ENCODE measurements around the gene RBM33.
A peak's percentile ranks its signal among the peaks of the same experiment; 100 is the strongest.
"Not testable (repeated sequence)": the region's sequence is repeated elsewhere in the genome, so short reads cannot be mapped to it uniquely, and the experiment has no call there.

Gene RBM33

DNA sequence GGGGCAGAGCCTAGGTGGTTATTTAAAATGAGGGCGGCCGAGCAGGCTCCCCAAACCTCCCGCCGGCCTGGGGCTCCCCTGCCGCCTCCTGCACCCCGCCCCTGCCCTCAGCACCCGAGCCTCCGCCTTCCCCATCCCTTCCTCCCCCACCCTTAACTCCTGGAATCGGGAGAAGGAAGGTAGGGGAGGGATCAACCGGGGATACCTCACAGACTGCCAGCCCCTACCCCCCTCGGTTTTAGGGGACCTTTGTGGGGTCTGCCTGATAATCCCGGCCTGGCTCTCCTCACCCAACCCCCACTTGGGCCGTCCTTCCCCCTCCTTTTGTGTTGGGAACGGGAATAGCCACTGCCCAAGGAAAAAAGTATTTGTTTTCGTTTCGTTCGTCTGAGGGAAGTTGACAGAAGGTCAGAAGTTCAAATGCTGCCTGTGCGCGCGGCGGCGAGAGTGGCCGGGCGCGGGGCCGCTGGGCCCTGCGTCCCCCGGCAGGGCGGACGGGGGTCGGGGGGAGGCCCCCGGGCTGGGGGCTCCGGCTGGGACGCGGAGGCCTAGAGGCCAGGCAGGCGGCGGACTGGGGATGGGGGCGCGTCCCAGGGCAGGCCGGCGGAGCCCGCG, 165.0 kb downstream of the RBM33 start:
- DNase-seq (ENCODE audit: low spot score), result no peak

DNA sequence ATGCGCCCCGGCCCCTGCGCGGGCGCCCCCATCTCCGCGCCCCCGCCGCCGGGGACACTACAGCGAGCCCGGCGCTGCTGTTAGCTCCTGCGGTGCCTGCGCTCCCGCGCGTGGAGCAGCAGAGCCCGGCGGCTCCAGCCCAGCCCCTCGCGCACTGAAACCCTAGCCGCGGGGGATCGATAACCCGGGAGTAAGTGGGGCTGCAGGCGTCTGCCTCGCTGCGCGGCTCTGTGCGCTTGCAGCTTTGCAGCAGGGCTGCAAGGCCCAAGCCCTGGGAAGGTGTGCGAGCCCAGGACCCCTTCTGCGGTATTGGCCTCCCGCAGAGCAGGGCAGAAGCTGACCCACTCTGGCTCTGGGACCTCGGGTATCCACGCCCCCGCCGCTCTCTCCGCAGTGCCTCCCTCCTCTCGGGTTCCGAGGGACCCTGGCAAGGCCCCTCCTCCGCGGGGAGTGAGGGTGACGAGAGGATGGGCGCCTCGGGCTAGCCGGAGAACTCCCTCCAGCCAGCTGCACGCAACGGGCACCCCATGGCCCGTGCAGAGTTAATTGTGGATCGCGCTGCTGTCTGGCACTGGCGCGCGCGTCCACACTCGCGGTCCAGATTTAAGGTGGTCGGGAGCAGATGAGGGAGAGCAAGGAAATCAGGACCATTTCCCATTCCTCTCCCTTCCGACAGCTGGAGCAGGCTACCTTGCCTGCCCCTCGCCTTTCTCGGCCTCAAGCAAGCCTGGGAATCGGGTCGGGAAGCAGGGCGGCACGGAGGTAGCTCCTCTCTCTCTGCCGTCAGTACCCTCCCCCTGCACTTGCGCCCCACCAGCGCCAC, 165.7 kb downstream of the RBM33 start:
- DNase-seq (ENCODE audit: low spot score), result no peak

DNA sequence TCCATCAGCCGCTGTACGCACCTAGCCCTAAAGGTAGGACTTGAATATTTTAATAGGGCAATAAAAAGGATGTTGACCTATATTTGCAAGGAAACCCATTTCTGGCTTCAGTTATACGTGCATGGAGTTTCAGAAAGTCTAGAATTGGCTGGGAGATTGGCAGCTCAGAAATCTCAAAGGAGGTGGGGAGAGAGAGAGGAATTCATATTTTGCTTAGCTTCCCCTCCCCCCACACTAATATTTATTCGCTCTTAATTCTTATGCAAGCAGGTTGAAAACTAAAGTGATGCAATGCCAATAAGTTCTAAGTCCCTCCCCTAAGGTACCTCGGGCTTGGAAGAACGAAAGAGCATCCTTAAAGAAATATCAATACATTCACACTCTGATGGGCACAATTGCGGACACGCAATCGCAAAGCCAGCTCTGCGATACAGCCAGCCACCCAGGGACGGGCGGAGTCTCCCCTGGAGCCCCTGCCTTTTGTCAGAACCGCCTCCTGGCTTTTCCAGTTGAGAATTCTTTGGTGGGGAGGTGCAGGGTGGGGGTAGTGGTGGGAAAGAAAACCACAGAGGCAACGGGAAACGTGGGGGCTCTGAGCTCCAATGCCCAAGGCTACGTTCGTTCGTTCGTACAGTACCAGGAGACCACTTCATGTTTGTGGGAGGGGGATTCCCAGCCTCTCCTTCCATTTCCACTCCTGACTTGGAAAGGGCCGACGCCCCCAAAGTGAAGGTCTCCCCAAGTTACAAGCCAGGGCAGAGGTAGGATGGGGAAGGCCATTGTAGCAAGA, 166.5 kb downstream of the RBM33 start:
- no peak for DNase-seq (ENCODE audit: low spot score)

DNA sequence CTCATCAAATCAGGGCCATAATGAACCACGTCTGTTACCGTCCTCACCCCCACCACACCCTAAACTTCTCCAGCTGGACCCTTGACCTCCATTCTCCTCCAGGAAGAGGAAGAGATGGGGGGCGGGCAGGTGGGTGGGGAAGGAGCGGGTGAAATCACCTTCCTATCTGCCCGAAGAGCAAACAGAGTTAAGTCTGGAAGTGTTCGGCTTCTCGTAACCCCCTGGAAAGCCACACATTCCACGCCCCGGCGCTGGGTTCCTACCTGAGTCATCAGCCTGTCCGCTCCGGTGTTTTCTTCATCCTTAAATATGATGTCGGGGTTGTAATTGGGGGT, 167.1 kb downstream of the RBM33 start:
- no peak for DNase-seq (ENCODE audit: low spot score)

DNA sequence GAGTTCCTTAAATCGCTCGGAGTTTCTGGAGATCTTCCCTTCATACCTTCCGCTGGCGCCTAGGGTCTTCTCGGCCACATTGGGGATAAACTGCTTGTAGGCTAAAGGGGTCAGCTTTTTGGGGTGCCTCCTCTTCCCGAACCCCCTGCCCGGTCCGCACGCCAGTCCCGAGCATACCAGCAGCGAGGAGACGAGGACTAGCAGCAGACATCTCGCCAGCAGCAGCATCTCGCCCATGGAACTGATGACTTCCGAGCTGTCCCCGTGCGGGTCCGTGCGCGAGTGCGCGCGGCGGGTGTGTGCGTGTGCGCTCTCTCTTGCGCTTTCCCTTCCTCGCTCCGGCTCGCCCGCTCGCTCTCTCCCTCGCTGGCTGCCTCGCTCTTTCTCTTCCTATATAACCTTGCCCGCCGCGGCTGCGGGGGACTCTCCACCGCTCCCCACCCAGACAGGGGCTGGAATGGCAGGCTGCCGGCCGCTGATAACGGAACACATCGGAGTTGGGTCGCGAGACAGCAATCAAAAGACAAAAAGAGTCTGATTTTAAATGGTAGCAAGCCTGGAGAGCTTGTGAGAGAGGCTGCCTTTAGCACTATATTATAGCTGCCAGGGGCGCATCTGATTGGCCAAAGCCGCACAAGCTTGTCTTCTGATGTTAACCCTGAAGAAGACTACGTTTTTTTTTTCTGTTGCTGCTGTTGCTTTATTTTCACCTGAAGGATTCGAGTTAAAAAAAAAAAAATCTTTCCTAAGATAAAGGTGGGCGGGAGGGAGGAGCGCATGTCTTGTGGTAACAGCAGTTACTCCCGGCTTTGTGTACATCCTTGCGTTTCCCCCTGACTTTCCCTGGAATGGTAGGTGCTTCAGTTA, 167.7 kb downstream of the RBM33 start, which contains the start of gene SHH:
TSS of gene SHH (minus strand) at position 569 of the 867 bp plus-strand sequence. CDS start at position 228, 341 bp downstream.
- DNase-seq (ENCODE audit: low spot score), result no peak

DNA sequence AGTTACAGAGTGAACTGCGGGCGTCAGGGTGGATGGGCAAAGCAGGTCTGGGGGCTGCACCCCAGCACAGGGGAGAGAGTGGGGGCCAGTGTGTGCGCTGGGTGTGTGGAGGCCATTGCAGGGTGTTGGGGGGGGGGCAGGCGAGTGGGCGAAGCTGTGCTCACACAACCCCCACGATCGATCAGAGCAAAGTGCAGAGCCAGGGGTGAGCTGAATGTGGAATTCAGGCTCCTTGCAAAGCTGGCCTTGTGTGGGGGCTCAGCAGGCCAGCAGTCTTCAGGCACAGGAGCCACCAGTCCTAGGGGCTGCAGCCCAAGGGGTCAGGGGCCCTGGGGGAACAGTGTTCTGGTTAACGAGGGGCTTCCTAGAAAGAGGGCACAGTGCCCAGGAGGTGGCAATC, 168.7 kb downstream of the RBM33 start:
- no peak for DNase-seq (ENCODE audit: low spot score)

DNA sequence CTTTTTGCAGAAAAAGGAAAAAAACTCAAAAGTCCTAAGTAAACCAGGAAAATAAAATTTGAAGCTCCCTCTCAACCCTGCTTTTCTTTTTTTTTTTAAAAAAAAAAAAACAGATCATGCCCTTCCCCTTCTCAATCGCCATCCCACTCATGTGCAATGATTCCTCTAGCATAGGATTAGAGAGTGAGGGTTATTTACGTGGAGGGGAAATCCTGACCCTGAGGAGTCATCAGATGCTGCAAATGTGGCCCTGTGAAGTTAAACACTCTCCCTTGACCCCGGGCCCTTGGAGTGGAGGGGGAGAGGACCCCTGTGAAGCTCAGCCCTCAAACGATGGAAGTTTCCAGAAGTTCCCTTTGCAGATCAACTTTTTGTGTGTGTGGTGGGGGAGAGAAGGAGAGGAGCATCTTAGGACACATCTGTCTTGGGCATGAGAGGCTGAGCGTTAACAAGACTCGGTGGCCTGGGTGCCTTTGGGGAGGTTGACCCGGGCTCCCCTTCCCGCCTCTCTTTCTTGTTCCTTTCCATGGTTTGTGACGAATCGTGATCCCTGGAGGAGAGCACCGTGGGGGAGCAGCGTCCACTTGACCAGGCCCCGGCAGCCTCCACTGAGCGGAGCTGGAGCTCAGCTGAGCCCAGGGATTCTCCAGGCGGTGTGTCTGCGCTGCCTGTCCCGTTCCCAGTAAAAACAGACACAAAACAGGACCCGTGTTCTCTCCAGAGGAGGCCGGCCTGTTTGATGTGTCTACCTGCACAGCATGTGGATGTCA, 169.3 kb downstream of the RBM33 start:
- DNase-seq (ENCODE audit: low spot score), result no peak

DNA sequence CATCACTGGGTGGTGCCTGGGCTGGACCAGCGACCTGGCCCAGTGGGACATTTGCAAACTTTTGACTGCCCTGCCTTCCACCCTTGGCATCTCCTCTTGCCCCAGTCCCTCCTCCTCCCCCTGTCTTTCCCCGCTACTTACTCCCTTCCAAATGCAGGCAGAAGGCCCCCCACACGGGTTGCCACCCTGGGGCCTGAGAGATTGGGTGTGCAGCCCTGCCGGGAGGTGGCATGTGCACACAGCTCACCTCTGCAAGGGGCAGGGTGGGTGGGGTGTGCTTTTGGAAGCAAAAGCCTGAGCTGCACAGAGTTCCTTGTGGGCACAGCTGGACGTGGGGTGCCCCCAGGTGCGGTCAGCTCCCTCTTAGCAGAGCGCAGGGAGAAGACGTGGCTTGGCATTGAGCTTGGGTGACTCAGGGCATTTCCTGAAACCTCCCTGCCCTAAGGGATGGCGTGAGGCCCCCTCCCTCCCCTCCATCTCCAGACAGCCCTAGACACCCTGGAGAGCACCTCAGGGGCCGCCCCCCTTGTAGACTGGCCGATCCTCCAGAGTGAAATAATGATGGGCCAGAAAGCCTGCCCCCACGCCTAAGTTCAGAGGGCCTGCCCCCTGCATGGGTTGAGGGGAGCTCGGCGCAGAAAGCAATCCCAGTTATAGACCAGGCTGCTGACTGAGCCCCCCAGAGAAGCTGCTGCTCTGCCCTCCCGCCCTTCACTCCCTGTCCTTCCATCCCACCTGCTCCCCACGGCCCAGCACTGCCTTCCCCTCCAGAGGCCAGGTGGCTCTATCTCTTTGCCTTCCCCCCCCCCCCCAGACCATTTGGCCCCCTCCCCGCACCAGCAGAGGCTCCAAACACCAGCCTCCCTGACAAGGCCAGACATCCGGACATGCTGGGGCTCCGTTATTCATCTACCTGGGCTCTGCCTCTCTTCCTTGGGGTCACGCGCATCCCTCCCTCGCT, 170.1 kb downstream of the RBM33 start:
- DNase-seq (ENCODE audit: low spot score), result no peak

DNA sequence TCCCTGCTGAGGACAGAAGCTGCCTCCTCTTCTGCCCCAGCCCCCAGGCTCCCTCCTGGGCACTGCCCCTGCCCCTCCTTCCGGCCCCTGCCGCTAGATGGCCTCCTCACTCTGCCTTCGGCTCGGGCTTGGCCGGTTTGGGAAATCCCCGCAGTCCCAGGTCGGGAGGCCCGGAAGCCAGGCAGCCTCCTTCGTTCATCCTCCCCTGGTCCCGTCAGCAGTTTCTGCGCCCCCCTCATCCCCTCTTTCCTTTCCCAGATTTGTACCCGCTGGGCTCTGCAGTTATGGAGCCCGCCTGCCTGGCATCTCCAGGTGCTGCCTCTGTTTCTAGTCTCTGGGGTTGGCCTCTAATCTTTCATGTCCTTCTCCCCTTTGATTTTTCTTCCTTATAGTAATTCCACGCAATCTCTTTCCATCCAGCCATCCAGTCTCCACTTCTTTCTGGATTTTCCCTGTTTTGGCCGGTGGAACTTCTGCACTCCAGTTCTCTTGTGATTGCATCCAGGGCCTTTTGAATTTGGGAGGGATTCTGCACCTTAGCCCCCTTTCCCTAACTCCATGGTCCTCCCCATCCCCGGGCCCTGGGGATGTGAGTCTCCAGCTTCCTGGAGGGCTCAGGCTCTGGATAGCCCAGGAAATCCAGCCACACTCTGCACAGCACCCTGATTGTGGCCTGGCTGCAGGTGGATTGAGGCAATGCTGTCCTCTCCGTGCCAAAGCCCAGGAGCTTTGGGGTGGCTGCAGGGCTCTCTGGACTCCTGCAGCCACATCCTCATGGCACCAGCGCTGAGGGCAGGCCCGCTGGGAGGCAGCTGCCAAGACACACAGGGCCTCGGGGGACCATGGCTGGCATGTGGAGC, 171.1 kb downstream of the RBM33 start:
- peak; percentile 18 for DNase-seq (ENCODE audit: low spot score)

DNA sequence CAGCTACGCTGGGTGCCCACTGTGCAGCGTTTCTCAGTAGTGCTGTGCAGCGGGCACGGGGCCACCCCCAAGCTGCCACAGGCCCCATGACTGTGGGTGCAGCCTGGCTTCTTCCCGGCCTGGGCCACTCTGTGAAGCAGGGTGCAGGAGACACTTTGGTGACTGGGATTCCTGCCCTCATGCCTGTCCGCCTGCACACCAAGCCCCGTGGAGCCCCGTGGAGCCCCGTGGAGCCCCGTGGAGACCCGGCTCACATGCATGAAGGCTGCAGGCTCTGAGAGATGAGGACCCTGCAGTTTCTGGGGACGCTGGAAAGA, 171.7 kb downstream of the RBM33 start:
- DNase-seq (ENCODE audit: low spot score), result no peak

DNA sequence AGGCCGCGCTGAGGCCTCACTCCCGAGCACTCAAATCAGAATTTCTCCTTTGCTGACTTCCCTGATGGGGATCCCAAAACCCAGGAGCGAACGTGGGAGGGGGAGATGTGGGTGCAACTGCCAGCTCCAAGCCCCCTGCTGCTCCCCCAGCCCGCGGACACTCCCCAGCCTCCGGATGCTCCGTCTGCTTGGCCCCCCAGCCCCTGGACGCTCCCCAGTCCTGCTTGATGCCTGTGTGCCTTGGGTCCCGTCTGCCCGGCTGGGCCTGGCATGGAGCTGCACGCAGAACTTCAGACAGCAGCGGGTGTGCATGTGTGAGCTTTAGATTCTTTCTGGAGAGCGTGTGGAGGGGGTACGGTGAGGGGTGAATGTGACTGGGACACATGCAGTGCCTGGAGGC, 172.5 kb downstream of the RBM33 start:
- DNase-seq (ENCODE audit: low spot score), result no peak

DNA sequence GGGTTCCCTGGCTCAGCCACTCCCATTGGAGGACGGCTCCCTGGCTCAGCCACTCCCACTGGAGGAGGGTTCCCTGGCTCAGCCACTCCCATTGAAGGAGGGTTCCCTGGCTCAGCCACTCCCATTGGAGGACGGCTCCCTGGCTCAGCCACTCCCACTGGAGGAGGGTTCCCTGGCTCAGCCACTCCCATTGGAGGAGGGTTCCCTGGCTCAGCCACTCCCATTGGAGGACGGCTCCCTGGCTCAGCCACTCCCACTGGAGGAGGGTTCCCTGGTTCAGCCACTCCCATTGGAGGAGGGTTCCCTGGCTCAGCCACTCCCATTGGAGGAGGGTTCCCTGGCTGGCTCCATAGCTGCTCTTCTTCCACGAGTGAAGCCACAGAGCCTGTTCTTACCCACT, 173.1 kb downstream of the RBM33 start:
- DNase-seq (ENCODE audit: low spot score), result not testable (repeated sequence)

DNA sequence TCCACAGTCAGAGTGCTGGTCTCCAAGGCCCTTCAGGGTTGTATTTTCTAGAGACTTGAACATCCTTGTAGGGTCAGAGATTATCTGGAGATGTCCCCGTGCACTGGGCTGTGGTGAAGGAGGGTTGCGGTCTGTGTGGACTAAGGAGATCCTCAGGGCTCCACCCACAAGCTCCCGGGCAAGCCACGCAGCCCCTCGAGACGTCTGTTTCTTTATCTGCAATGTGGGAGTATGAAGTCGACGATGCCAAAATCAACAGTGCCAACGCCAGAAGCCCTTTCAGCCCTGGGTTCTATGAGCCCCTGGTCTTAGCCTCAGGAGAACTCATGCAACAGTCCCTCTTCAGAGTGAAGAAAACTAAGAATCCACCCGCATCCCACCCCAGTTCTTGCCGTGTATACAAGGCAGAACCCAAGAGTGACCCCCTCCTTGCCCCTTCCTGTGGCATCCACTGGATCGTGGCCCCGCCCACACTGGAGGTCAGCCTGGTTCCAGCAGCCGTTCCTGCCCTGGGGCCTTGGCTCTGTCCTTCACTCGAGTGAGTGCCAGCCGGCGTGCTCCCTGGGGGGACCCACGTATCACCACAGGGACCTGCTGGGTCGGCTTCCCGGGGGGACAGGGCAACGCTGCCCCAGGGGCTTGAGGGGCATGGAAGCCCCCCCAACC, 173.8 kb downstream of the RBM33 start:
- no peak for DNase-seq (ENCODE audit: low spot score)

DNA sequence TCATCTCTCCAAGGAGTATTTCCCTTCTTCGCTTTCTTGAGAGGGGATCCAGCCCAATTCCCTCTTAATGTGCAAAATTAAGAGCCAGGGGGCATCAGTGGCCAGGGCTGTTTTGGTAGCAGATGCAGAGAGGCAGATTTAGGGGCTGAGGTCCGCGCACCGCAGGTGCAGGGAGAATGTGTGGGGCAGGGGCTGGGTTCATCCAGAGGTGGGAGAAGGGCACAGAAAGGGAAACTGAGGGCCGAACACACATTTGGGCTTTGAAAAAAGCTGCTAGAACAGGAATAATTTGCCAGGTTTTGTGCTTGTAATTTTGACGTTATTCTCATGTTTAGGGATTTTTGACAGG, 174.3 kb downstream of the RBM33 start:
- DNase-seq (ENCODE audit: low spot score), result no peak

DNA sequence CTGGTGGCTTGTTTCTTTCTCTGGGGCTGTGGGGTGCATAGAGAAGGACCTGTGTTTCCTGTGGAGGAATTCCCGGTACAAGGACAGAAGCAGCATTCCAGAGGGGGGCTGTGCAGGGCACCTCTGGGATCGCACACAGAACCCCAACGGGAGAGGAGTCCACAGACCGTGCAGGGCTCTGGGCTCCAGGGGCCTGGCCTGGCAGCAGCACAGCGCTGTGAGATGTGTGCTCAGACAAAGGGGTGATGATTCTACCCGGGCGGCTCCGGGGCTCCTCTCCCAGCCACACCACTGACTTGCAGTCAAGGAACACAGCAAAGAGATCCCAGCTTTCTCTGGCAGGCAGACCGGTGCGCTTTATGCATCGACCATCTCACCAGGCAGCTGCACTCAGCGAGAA, 174.7 kb downstream of the RBM33 start:
- no peak for DNase-seq (ENCODE audit: low spot score)

DNA sequence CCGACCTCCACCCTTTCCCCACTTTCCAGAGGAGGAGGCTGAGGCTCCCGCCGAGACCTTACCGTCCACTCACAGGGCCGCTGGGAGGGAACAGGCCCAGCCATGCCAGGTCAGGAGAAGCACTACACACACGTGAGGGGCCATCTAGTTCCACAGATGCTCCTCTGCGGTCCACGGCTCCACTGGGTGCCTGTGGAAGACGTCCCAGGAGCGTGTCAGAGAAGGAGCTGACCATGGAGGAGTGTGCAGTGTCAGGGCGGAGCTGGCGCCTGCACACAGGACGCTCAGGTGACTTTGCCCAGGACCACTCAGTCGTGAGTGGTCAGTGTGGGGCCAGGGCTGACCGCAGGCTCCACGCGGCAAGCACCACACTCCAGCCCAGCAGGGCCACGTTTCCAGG, 175.8 kb downstream of the RBM33 start:
- DNase-seq (ENCODE audit: low spot score), result no peak

DNA sequence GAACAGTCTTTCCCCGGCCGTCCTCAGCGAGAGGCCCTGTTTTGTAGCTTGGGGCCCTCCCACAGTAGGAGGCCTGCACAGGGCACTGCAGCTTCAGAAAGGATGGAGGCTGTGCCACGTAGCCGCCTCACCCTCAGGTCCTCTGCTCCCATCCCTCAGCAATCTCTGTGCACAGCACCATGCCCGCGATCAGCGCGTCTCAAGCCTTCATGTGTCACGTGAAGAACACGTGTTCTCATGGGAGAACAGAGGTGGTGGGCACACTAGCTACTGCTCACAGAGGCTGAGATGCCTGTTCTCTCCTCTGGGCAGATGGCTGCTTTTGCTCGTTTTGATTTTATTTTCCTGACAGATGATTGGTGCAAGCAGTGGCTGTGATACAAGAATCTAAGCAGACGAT, 176.3 kb downstream of the RBM33 start:
- DNase-seq (ENCODE audit: low spot score), result no peak

DNA sequence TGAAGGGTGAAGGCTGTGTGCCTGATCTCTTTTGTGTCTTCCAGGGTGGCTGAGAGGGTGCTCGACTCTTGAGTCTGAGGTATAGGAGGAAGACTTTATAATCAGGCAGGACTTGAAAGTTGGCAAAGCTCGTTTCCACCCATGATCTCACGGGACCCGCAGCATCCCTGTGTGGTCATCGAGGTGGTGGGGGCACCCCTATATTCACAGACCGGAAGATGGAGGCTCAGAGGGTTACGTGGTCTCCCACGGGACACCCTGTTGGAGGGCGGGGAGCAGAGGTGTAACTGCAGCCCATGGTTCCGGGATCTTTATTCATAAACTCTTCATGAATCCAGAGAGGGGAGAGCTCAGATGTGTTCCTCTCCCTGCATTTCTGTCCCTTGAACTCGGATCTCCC, 177.4 kb downstream of the RBM33 start:
- DNase-seq (ENCODE audit: low spot score), result no peak

Data from cerebellar cortex (tissue), 1 donor.